Measurements from ENCODE around the gene ZNF48.
A peak's percentile ranks its signal among the peaks of the same experiment; 100 is the strongest.

Gene ZNF48

DNA sequence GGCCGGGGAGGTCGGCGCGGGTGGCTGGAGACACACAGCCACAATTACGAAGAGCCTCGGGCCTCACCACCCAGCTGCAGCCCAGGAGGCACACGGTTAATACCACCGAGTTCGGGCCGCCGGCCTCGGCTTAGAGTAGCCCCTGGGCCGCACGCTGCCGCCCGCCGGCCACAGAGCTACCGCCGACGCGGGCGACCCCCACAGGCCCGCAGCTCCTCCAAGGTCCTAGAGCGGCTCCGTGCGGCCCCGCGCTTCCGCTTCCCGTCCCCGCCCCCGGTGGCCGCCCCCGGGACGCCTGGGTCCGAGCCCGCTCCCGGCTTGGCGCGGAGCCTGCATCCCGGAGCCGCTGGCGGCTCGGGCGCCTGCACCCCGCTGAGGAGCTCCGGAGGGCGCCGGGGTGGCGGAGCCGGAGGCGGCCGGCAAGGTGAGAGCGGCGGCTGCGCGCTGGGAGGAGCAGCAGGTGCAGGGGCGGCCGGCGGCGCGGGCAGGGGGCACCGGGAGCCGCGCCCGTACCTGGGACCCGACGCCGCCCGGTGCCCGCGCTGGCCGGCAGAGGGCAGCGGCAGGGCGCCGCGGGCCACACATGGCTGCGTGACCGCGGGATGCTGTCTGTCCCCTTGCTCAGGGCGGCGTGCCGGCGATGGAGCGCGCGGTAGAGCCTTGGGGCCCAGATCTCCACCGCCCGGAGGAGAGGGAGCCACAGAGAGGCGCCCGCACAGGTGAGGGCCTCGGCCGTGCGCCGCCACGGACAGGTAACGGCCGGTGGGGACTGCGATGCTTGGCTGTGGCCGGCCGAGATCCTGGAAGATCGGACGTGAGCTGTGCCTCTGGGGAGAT is at the start of gene ZNF48:
Gene ZNF48 (plus strand): TSS at position 266 of the 837 bp plus-strand sequence. CDS start 375 bp downstream, at position 641.
- no peak for DNase-seq (ENCODE audit: extremely low read depth, low read depth)
- TF ChIP-seq, protein P1, sequence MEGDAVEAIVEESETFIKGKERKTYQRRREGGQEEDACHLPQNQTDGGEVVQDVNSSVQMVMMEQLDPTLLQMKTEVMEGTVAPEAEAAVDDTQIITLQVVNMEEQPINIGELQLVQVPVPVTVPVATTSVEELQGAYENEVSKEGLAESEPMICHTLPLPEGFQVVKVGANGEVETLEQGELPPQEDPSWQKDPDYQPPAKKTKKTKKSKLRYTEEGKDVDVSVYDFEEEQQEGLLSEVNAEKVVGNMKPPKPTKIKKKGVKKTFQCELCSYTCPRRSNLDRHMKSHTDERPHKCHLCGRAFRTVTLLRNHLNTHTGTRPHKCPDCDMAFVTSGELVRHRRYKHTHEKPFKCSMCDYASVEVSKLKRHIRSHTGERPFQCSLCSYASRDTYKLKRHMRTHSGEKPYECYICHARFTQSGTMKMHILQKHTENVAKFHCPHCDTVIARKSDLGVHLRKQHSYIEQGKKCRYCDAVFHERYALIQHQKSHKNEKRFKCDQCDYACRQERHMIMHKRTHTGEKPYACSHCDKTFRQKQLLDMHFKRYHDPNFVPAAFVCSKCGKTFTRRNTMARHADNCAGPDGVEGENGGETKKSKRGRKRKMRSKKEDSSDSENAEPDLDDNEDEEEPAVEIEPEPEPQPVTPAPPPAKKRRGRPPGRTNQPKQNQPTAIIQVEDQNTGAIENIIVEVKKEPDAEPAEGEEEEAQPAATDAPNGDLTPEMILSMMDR (IDR thresholded peaks at IDR 0.05; ENCODE audit: low read depth, low read length), result peak; percentile 16

DNA sequence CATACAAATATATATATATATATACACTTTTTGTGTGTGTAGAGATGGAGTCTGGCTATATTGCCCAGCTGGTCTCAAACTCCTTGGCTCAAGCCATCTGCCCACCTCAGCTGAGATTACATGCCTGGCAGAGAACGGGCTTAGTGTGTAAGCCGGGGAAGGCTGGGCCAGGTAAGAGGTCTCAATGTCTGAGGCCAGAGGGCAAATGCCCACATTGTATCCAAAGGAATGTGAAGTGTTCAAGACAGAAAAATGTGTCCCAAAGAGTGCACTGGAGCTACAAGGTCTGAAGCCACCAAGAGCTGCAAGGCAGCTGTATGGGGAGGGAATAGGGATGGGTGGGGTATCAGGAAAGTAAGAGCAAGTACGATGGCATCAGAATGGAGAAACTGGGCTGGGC is 48.9 kb upstream of the ZNF48 start:
- TF ChIP-seq, protein P1 (IDR thresholded peaks at IDR 0.05; ENCODE audit: low read depth, low read length), result no peak

DNA sequence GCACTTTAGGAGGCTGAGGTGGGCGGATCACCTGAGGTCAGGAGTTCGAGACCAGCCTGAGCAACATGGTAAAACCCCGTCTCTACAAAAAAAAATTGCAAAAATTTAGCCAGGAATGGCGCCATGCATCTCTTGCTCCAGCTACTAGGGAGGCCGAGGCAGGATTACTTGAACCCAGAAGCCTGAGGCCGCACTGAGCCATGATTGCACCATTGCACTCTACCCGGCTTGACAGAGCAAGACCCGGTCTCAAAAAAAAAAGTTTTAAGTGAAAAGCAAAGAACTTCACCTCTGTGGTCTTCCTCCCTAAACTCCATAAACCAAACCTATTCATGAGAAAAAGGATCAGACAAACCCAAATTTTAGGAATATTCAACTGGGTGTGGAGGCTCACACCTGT is 47.1 kb upstream of the ZNF48 start:
- DNase-seq (ENCODE audit: extremely low read depth, low read depth), result no peak
- TF ChIP-seq, protein P1 (IDR thresholded peaks at IDR 0.05; ENCODE audit: low read depth, low read length), result no peak

More for the DNA sequence above, 48.9 kb upstream of the ZNF48 start:
- DNase-seq (ENCODE audit: extremely low read depth, low read depth), result no peak

DNA sequence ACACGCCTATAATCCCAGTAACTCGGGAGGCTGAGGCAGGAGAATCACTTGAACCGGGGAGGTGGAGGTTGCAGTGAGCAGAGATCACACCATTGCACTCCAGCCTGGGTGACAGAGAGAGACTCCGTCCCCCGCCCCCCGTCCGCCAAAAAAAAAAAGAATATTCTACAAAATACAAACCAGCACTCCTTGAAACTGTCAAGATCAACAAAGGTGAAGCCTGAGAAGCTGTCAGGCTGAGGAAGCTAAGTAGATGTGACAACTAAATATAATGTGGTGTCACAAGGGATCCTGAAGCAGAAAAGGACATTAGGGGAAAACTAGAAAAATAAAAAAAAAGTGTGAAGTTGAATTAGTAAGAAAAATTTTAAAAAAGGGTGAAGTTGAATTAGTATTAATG is 46.3 kb upstream of the ZNF48 start:
- no peak for DNase-seq (ENCODE audit: extremely low read depth, low read depth)
- TF ChIP-seq, protein P1 (IDR thresholded peaks at IDR 0.05; ENCODE audit: low read depth, low read length), result no peak

DNA sequence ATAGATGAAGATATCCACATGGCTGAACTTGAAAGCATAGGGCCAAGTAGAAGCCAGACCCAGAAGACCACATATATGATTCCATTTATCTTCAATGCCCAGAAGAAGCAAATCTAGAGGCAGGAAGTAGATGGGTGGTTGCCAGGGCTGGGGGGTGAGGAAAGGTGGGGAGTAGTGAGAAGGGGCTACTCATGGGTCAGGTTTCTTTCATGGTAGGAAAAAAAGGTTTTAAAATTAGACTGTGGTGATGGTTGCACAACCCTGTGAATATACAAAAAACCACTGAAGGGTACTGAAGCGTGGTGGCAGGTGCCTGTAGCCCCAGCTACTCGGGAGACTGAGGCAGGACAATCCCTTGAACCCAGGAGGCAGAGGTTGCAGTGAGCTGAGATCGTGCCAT is 45.5 kb upstream of the ZNF48 start:
- DNase-seq (ENCODE audit: extremely low read depth, low read depth), result no peak
- TF ChIP-seq, protein P1 (IDR thresholded peaks at IDR 0.05; ENCODE audit: low read depth, low read length), result no peak

DNA sequence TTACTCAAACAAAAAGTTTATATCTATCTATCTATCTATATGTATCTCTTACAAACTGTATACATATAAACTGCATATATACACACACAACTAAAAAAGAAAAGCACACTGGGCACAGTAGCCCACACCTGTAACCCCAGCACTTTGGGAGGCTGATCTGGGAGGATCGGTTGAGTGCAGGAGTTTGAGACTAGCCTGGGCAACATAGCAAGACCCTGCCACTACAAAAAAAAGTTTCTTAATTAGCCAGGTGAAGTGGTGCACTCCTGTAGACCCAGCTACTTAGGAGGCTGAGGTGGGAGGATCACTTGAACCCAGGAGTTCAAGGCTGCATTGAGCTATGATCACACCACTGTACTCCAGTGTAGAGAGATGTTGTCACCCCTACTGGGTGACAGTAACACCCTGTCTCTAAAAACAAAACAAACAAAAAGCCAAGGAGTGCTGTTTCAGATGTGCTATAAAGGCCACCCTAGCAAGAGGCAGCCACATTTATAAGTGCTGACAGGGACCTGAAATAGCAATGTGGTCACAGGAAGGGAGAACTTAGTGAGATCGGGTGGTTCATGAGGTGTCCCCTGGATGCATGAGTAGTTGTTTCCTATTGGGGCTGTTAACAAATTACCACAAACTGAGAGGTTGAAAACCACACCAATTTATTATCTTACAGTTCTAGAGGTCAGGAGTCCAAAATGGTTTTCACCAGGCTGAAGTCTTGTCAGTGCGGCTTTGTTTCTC is 44.9 kb upstream of the ZNF48 start:
- TF ChIP-seq, protein P1 (IDR thresholded peaks at IDR 0.05; ENCODE audit: low read depth, low read length), result no peak
- DNase-seq (ENCODE audit: extremely low read depth, low read depth), result no peak

DNA sequence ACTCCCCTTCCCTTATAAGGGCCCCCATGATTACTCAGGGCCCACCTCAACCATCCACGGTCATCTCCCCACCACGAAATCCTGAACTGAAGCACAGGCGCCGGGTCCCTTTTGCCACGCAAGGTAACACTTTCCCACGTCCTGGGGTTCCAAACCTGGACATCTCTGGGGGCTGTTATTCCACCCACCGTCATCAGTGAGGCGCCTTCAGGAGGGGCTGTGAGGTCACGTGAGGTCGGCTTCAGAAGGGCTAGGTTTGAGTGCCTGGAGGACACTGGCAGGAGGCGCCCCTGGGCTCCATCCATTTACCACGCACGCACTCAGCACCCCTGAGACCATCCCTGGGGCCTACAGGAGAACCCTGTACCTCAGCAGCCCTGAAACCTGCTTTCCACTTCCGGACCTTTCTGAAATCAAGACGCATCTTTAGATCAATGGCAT is 44.2 kb upstream of the ZNF48 start:
- no peak for DNase-seq (ENCODE audit: extremely low read depth, low read depth)
- TF ChIP-seq, protein P1 (IDR thresholded peaks at IDR 0.05; ENCODE audit: low read depth, low read length), result no peak
